SU-DHL-6 (cell line): Measurements from ENCODE around the gene ELF4.

Source experiments
- EZH2phosphoT487 ChIP-seq: fragments of 200-600 bp; sonication (generic), shearing (Covaris generic); conservative IDR thresholded peaks from 2 replicates; pipeline ENCODE4 v1.6.1; 2018; ENCODE audit warnings: mild to moderate bottlenecking, antibody characterized with exemption, low read length, moderate library complexity, mixed read lengths
- TF ChIP-seq, protein P1 (sequence below): fragments of 200-600 bp; sonication (generic); IDR thresholded peaks from one replicate; pipeline ENCODE4 v1.5.1; 2017; ENCODE audit warnings: antibody characterized with exemption, mild to moderate bottlenecking, low read length, moderate library complexity; ENCODE audit not compliant: insufficient read depth, poor library complexity, severe bottlenecking

DNA sequence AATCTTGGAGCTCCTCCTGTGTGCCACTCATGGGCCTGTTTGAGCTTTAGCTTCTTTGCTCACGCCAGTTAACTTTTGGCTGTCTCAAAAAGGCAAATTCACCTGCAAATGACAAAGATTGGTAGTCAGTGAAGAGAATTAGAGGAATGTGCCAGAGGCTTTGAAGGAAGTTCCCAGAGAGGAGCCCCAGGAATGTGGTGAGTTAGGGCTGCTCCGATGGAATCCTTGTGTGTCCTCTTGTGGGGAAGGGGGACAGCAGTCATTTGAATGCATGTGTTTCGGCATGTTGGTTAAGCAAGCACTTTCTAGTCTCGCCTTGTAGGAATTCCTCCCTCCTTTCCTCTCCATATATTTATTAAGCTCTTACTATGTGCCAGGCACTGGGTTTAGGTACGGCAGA, 62.9 kb downstream of the ELF4 start:
- TF ChIP-seq, protein P1, sequence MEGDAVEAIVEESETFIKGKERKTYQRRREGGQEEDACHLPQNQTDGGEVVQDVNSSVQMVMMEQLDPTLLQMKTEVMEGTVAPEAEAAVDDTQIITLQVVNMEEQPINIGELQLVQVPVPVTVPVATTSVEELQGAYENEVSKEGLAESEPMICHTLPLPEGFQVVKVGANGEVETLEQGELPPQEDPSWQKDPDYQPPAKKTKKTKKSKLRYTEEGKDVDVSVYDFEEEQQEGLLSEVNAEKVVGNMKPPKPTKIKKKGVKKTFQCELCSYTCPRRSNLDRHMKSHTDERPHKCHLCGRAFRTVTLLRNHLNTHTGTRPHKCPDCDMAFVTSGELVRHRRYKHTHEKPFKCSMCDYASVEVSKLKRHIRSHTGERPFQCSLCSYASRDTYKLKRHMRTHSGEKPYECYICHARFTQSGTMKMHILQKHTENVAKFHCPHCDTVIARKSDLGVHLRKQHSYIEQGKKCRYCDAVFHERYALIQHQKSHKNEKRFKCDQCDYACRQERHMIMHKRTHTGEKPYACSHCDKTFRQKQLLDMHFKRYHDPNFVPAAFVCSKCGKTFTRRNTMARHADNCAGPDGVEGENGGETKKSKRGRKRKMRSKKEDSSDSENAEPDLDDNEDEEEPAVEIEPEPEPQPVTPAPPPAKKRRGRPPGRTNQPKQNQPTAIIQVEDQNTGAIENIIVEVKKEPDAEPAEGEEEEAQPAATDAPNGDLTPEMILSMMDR: no peak
- TF ChIP-seq EZH2phosphoT487: no peak
